Choroid plexus epithelial cell (primary cell): ENCODE results near the gene CDH18.

Experiments used
- DNase-seq: peaks from one replicate; pipeline ENCODE4 v3.0.0-alpha.2; 2010; ENCODE audit warnings: low read depth
- H3K4me3 ChIP-seq: 2 replicates; pipeline ENCODE4 v1.5.1; 2011; ENCODE audit warnings: low read depth, mild to moderate bottlenecking, control low read depth, low read length, moderate library complexity
- CTCF ChIP-seq: conservative IDR thresholded peaks from 2 replicates; pipeline ENCODE4 v1.5.1; 2011; ENCODE audit warnings: low read depth, mild to moderate bottlenecking, control low read depth, inconsistent platforms, low read length, moderate library complexity

The CDH18 gene

GRCh38 chr5:19866090-19866450, 121.9 kb downstream of the CDH18 start:
- no peak for DNase-seq
- no peak overlapping the region for H3K4me3 ChIP-seq
- no peak for TF ChIP-seq CTCF

GRCh38 chr5:19865336-19866089, 122.5 kb downstream of the CDH18 start:
- H3K4me3 ChIP-seq, result no peak overlapping the region
- no peak for TF ChIP-seq CTCF
- DNase-seq, result no peak

- DNase-seq, result no peak
- H3K4me3 ChIP-seq, result no peak overlapping the region
- TF ChIP-seq CTCF, result no peak
Observed at GRCh38 chr5:19862711-19863110, 125.3 kb downstream of the CDH18 start.

- TF ChIP-seq CTCF, result no peak
- no peak overlapping the region for H3K4me3 ChIP-seq
- DNase-seq, result no peak
Observed at GRCh38 chr5:19859020-19859419, 129.0 kb downstream of the CDH18 start.

- H3K4me3 ChIP-seq, result no peak overlapping the region
- DNase-seq, result no peak
- no peak for TF ChIP-seq CTCF
Observed at GRCh38 chr5:19855931-19856330, 132.1 kb downstream of the CDH18 start.

GRCh38 chr5:19855453-19855852, 132.5 kb downstream of the CDH18 start:
- DNase-seq, result no peak
- no peak for TF ChIP-seq CTCF
- H3K4me3 ChIP-seq, result no peak overlapping the region

GRCh38 chr5:19855031-19855430, 133.0 kb downstream of the CDH18 start:
- H3K4me3 ChIP-seq, result no peak overlapping the region
- TF ChIP-seq CTCF, result no peak
- no peak for DNase-seq
